SK-N-SH (cell line): Measurements from ENCODE around the gene CRB2. TPM values are rescaled to one million over a fixed set of nuclear protein-coding genes. Genes with fewer than 3 reads are reported as not detected.

Experiments
- CTCF ChIA-PET: fragments of 300-600, 350-600 bp; formaldehyde crosslinking; extraction: SDS; loops from one replicate; lab custom pipeline; 2021; lab: Yijun Ruan, JAX
- POLR2A ChIA-PET: fragments of 350-600 bp; sonication (Branson Sonifier 250); formaldehyde crosslinking; extraction: SDS; loops from one replicate; lab custom pipeline; 2020; ENCODE audit warnings: antibody characterized with exemption, inconsistent platforms; lab: Yijun Ruan, JAX
- DNase-seq: peaks from one replicate; pipeline ENCODE4 v3.0.0; 2012
- H2AFZ ChIP-seq: fragments of 200-600 bp; sonication (generic); 2 replicates; pipeline ENCODE4 v1.8.1; 2016; ENCODE audit warnings: antibody characterized with exemption, mild to moderate bottlenecking, low read depth
- H3F3A ChIP-seq: fragments of 200-600 bp; sonication (generic); replicated peaks from 2 replicates; pipeline ENCODE3; 2016; ENCODE audit warnings: antibody characterized with exemption, mild to moderate bottlenecking; ENCODE audit not compliant: insufficient read depth
- H3K27ac ChIP-seq, 2 experiments: fragments of 200-500 bp in 1 of 2; fragments of 200-600 bp in 1 of 2; sonication (Bioruptor generic) in 1 of 2; sonication (generic), shearing (Covaris generic) in 1 of 2; 2 replicates each; pipeline versions ENCODE4 v1.5.1 to v1.6.1; 2014 to 2016; ENCODE audit warnings: low read depth in 2 of 2, inconsistent platforms in 1 of 2, low read length in 1 of 2, mild to moderate bottlenecking in 1 of 2, mixed read lengths in 1 of 2
- H3K27me3 ChIP-seq: fragments of 200-600 bp; sonication (generic), shearing (Covaris generic); 2 replicates; pipeline ENCODE4 v1.6.1; 2016; ENCODE audit warnings: mixed run types; ENCODE audit not compliant: insufficient read depth
- H3K36me3 ChIP-seq, 2 experiments: fragments of 200-500 bp in 1 of 2; fragments of 200-600 bp in 1 of 2; sonication (Bioruptor generic) in 1 of 2; sonication (generic) in 1 of 2; replicated peaks in 1 of 2; 2 replicates each; pipeline versions ENCODE3 to v1.5.1; 2014 to 2016; ENCODE audit warnings: low read length in 1 of 2, mild to moderate bottlenecking in 1 of 2; ENCODE audit not compliant: insufficient read depth in 2 of 2, control insufficient read depth in 1 of 2
- H3K4me1 ChIP-seq, 2 experiments: fragments of 200-500 bp in 1 of 2; fragments of 200-600 bp in 1 of 2; sonication (Bioruptor generic) in 1 of 2; sonication (generic), shearing (Covaris generic) in 1 of 2; 2 replicates each; pipeline versions ENCODE4 v1.5.1 to v1.6.1; 2014 to 2016; ENCODE audit warnings: low read depth in 1 of 2, low read length in 1 of 2, mixed run types in 1 of 2; ENCODE audit not compliant: insufficient read depth in 2 of 2, control insufficient read depth in 1 of 2
- H3K4me2 ChIP-seq: fragments of 200-600 bp; sonication (generic), shearing (Covaris generic); 2 replicates; pipeline ENCODE4 v1.6.1; 2017; ENCODE audit warnings: mixed run types
- H3K4me3 ChIP-seq, 2 experiments: fragments of 200-500 bp in 1 of 2; fragments of 200-600 bp in 1 of 2; sonication (Bioruptor generic) in 1 of 2; sonication (generic), shearing (Covaris generic) in 1 of 2; 2 replicates each; pipeline versions ENCODE4 v1.5.1 to v1.8.1; 2014 to 2016; ENCODE audit warnings: low read depth in 2 of 2, inconsistent platforms in 1 of 2, low read length in 1 of 2, mild to moderate bottlenecking in 1 of 2, mixed read lengths in 1 of 2, moderate library complexity in 1 of 2
- H3K79me2 ChIP-seq: fragments of 200-600 bp; sonication (generic); 2 replicates; pipeline ENCODE4 v1.8.1; 2017; ENCODE audit warnings: mild to moderate bottlenecking; ENCODE audit not compliant: insufficient read depth
- H3K9ac ChIP-seq: fragments of 200-600 bp; sonication (generic); 2 replicates; pipeline ENCODE4 v1.6.1; 2017; ENCODE audit warnings: mixed run types
- H3K9me2 ChIP-seq: fragments of 200-600 bp; sonication (generic); 2 replicates; pipeline ENCODE4 v1.6.1; 2017; ENCODE audit warnings: mixed run types
- H3K9me3 ChIP-seq: fragments of 200-600 bp; sonication (generic); 2 replicates; pipeline ENCODE4 v1.6.1; 2017; ENCODE audit warnings: mixed run types, mild to moderate bottlenecking, moderate library complexity
- H4K20me1 ChIP-seq: fragments of 200-600 bp; sonication (generic); 2 replicates; pipeline ENCODE4 v1.6.1; 2017; ENCODE audit warnings: mild to moderate bottlenecking, mixed run types; ENCODE audit not compliant: insufficient read depth
- CHD2 ChIP-seq: fragments of 150-350 bp; IDR thresholded peaks from 2 replicates; pipeline ENCODE4 v1.6.1; 2018; ENCODE audit warnings: low read length; ENCODE audit not compliant: partially characterized antibody
- EP300 ChIP-seq, 2 experiments: IDR thresholded peaks; 2 replicates each; pipeline versions ENCODE4 v1.4.0 to v1.6.1; 2012; ENCODE audit warnings: borderline replicate concordance in 1 of 2, low read depth in 1 of 2, low read length in 1 of 2
- FOXJ3 ChIP-seq: sonication (generic); formaldehyde crosslinking; IDR thresholded peaks from 2 replicates; pipeline ENCODE4 v1.5.1; 2020; ENCODE audit warnings: mild to moderate bottlenecking, missing genetic modification reagents
- FOXM1 ChIP-seq: IDR thresholded peaks from 2 replicates; pipeline ENCODE4 v1.4.0; 2012; ENCODE audit warnings: low read depth, mild to moderate bottlenecking
- GATA2 ChIP-seq: sonication (generic); formaldehyde crosslinking; IDR thresholded peaks from 2 replicates; pipeline ENCODE4 v1.5.0; 2020; ENCODE audit warnings: mild to moderate bottlenecking, missing genetic modification reagents
- MXI1 ChIP-seq: IDR thresholded peaks from 2 replicates; pipeline ENCODE4 v1.6.1; 2012; ENCODE audit warnings: mild to moderate bottlenecking, low read depth, low read length, improper control_type of control experiment
- SMC3 ChIP-seq: IDR thresholded peaks from 2 replicates; pipeline ENCODE4 v1.6.1; 2012; ENCODE audit warnings: low read depth, low read length, improper control_type of control experiment
- TCF12 ChIP-seq: IDR thresholded peaks from 2 replicates; pipeline ENCODE4 v1.4.0; 2012
- WGBS: methylation state at CpG from one replicate; pipeline ENCODE4 v1.1.6; 2017; ENCODE audit warnings: low lambda C conversion rate; 5-methylcytosine and 5-hydroxymethylcytosine counted together
- polyA plus RNA-seq, 3 experiments: library from polyadenylated mRNA; depleted of rRNA; stranded (reverse); fragments of >200 nt; gene quantifications; 2 replicates each; pipeline ENCODE4 v1.2.3, GENCODE V29; 2012
- TF ChIP-seq, protein P1 (sequence below): fragments of 200-600 bp; sonication (generic); IDR thresholded peaks from 2 replicates; pipeline ENCODE4 v1.6.1; 2017; ENCODE audit warnings: antibody characterized with exemption, mild to moderate bottlenecking, moderate library complexity
- TF ChIP-seq, protein P2 (sequence below): IDR thresholded peaks from 2 replicates; pipeline ENCODE4; 2012
- TF ChIP-seq, protein P3 (sequence below): IDR thresholded peaks from 2 replicates; pipeline ENCODE4 v1.4.0; 2012; ENCODE audit warnings: low read depth, borderline replicate concordance

Gene CRB2
- polyA plus RNA-seq, 1 of the 3 experiments (the other 2 are of a cell fraction): not detected

DNA sequence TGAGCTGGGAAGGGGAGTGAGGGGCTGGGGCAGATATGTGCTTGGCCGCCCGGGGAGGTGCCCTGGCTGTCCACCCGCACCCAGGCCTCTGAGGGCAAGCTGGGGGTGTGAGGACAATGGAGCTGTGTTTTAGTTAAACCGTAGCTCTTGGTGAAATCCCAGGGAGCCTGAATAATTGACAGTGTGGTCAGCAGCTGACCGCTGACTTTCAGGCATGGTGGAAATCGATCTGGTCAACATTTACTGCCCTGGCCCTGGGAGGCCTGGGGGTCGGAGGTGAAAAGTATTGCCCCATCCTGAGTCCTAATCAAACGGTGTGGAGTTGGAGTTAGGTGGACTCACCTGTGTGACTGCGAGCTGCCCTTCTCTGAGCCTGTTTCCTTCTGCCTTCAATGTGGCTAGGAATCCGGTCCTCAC lies 31.2 kb upstream of the CRB2 start (continued):
- TF ChIP-seq, protein P1, sequence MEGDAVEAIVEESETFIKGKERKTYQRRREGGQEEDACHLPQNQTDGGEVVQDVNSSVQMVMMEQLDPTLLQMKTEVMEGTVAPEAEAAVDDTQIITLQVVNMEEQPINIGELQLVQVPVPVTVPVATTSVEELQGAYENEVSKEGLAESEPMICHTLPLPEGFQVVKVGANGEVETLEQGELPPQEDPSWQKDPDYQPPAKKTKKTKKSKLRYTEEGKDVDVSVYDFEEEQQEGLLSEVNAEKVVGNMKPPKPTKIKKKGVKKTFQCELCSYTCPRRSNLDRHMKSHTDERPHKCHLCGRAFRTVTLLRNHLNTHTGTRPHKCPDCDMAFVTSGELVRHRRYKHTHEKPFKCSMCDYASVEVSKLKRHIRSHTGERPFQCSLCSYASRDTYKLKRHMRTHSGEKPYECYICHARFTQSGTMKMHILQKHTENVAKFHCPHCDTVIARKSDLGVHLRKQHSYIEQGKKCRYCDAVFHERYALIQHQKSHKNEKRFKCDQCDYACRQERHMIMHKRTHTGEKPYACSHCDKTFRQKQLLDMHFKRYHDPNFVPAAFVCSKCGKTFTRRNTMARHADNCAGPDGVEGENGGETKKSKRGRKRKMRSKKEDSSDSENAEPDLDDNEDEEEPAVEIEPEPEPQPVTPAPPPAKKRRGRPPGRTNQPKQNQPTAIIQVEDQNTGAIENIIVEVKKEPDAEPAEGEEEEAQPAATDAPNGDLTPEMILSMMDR: no peak
- TF ChIP-seq FOXM1 (no peak), CHD2 (no peak), MXI1 (no peak), FOXJ3 (CRISPR knock-in tag) (no peak), TCF12 (no peak), SMC3 (no peak)
- TF ChIP-seq, protein P2, sequence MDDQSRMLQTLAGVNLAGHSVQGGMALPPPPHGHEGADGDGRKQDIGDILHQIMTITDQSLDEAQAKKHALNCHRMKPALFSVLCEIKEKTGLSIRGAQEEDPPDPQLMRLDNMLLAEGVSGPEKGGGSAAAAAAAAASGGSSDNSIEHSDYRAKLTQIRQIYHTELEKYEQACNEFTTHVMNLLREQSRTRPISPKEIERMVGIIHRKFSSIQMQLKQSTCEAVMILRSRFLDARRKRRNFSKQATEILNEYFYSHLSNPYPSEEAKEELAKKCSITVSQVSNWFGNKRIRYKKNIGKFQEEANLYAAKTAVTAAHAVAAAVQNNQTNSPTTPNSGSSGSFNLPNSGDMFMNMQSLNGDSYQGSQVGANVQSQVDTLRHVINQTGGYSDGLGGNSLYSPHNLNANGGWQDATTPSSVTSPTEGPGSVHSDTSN: no peak
- TF ChIP-seq, protein P3, sequence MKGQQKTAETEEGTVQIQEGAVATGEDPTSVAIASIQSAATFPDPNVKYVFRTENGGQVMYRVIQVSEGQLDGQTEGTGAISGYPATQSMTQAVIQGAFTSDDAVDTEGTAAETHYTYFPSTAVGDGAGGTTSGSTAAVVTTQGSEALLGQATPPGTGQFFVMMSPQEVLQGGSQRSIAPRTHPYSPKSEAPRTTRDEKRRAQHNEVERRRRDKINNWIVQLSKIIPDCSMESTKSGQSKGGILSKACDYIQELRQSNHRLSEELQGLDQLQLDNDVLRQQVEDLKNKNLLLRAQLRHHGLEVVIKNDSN: no peak
- TF ChIP-seq, all 33 proteins: peak for 0

DNA sequence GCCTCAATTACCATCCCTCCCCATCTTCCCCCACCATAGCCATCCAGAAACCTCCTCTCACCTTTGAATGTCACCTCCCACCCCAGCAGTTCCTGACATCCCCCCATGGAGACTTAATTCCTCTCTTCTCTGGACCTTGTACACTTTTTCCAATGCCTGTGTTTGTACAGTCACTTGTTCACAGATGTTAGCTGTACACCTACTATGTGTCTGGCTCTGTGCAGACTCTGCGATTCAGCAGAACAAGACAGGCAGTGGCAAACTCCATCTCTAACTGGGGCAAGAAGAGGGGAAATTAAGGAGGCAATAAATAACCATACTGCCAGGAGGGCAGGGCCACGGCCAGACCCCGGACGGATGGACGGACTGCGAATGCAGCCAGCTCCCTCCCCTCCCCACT lies 29.8 kb upstream of the CRB2 start:
- no peak for TF ChIP-seq EP300 (IDR thresholded peaks at IDR 0.05; ENCODE audit: borderline replicate concordance in 1 of 2, low read depth in 1 of 2, low read length in 1 of 2)
- no peak for TF ChIP-seq GATA2 (CRISPR knock-in tag)
- TF ChIP-seq, protein P2: no peak
- POLR2A ChIA-PET: no interaction called here
- no peak overlapping the region for H3K4me2 ChIP-seq
- no peaks in the 10 kb centered on the region for H3K27me3 ChIP-seq
- no peak overlapping the region for H3K27ac ChIP-seq
- H3K4me3 ChIP-seq: no peak overlapping the region
- no peaks in the 10 kb centered on the region for H3K36me3 ChIP-seq
- H3F3A ChIP-seq: no peaks in the 10 kb centered on the region
- H3K9me2 ChIP-seq: no peaks in the 10 kb centered on the region
- no peaks in the 10 kb centered on the region for H4K20me1 ChIP-seq
- no peaks in the 10 kb centered on the region; a peak in 2 of 4 replicates for H3K4me1 ChIP-seq
- no peak overlapping the region for H2AFZ ChIP-seq
- no peak for DNase-seq
- no peaks in the 10 kb centered on the region for H3K9me3 ChIP-seq
- CTCF ChIA-PET: interaction anchor here (3.8 kb wide), 1 partner anchor 24 kb away, joined by 15 read pairs; no protein-coding TSS in a partner anchor
- H3K9ac ChIP-seq: no peak overlapping the region
- H3K79me2 ChIP-seq: no peaks in the 10 kb centered on the region
- WGBS: 95% methylated on average over 6 of the region's 6 CpGs
